ENCODE results near the gene GIMAP1.

Gene GIMAP1

DNA sequence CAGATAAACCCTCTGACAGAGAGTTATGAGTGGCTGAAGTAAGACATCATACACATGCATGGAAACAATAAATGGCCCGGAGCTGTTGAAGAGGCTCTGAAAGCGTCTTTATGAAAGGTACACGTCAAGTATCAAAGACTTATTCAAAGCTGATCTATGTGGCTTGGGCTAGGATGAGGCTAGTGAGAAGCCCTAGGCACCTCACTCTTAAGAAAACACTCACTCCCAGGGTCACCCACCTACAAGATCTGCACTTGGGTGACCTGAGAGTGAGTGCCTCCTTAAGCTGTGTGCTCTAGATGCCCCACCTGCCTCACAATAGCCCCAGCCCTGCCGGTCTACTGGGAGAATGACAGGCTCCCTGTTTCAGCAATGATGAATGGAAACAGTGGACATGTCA lies 1.1 kb upstream of the GIMAP1 start:
- Mint-ChIP-seq H3K36me3 (ENCODE audit: low read depth) (peaks cover 32% of the 10 kb centered on the region), H3K27me3 (no peaks in the 10 kb centered on the region), H3K4me1 (peaks cover 56% of the 10 kb centered on the region), H3K27ac (peak overlapping the region; percentile 90), H3K9me3 (peaks cover 14% of the 10 kb centered on the region), H3K4me3 (peak overlapping the region; percentile 95)
- DNase-seq (peak; percentile 25), ATAC-seq (peak; percentile 51)

GRCh38 chr7:150715738-150716137 lies 675 bp upstream of the GIMAP1 start:
- DNase-seq (no peak), ATAC-seq (no peak)
- H3K4me3 Mint-ChIP-seq: peak overlapping the region; percentile 95
- H3K27ac Mint-ChIP-seq: peak overlapping the region; percentile 90
- H3K27me3 Mint-ChIP-seq: no peaks in the 10 kb centered on the region
- peaks cover 34% of the 10 kb centered on the region for H3K36me3 Mint-ChIP-seq (ENCODE audit: low read depth)
- H3K4me1 Mint-ChIP-seq: peaks cover 57% of the 10 kb centered on the region
- H3K9me3 Mint-ChIP-seq: peaks cover 14% of the 10 kb centered on the region

- DNase-seq (no peak), ATAC-seq (no peak)
- H3K4me1 Mint-ChIP-seq: peaks cover 68% of the 10 kb centered on the region
- peaks cover 45% of the 10 kb centered on the region for H3K36me3 Mint-ChIP-seq (ENCODE audit: low read depth)
- peaks cover 14% of the 10 kb centered on the region for H3K9me3 Mint-ChIP-seq
- H3K27ac Mint-ChIP-seq: peak overlapping the region; percentile 90
- no peaks in the 10 kb centered on the region for H3K27me3 Mint-ChIP-seq
- peak overlapping the region; percentile 95 for H3K4me3 Mint-ChIP-seq
These were observed 526 bp downstream of the GIMAP1 start for GRCh38 chr7:150716939-150717338.

GRCh38 chr7:150717814-150718420 lies 1.5 kb downstream of the GIMAP1 start:
- peaks cover 7% of the 10 kb centered on the region for H3K9me3 Mint-ChIP-seq
- H3K36me3 Mint-ChIP-seq (ENCODE audit: low read depth): peaks cover 50% of the 10 kb centered on the region
- peak overlapping the region; percentile 95 for H3K4me3 Mint-ChIP-seq
- ATAC-seq: no peak
- peak overlapping the region; percentile 90 for H3K27ac Mint-ChIP-seq
- DNase-seq: no peak
- H3K27me3 Mint-ChIP-seq: no peaks in the 10 kb centered on the region
- H3K4me1 Mint-ChIP-seq: peaks cover 78% of the 10 kb centered on the region

DNA sequence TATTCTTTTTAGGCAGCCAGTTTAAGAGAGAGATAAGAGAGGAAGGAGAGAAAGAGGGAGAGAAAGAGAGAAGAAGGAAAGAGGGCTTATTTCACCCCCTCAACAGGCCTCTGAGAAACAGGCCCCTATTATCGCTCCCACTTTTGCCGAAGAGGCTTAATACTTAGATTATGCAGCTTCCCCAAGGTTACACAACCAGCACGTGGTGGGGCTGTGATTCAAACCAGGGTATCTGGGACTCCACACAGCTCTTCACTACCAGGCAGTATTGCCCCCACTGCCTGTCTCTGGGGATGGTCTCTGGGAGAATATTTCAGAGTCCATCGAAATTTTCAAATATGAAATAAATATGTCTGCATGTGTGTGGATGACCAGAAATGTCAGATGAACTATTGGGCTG lies 3.0 kb downstream of the GIMAP1 start:
- Mint-ChIP-seq H3K36me3 (ENCODE audit: low read depth) (peaks cover 53% of the 10 kb centered on the region), H3K27ac (peak overlapping the region; percentile 90), H3K4me3 (peak overlapping the region; percentile 95), H3K27me3 (no peaks in the 10 kb centered on the region), H3K4me1 (peaks cover 85% of the 10 kb centered on the region), H3K9me3 (no peaks in the 10 kb centered on the region)
- ATAC-seq: no peak
- no peak for DNase-seq

DNA sequence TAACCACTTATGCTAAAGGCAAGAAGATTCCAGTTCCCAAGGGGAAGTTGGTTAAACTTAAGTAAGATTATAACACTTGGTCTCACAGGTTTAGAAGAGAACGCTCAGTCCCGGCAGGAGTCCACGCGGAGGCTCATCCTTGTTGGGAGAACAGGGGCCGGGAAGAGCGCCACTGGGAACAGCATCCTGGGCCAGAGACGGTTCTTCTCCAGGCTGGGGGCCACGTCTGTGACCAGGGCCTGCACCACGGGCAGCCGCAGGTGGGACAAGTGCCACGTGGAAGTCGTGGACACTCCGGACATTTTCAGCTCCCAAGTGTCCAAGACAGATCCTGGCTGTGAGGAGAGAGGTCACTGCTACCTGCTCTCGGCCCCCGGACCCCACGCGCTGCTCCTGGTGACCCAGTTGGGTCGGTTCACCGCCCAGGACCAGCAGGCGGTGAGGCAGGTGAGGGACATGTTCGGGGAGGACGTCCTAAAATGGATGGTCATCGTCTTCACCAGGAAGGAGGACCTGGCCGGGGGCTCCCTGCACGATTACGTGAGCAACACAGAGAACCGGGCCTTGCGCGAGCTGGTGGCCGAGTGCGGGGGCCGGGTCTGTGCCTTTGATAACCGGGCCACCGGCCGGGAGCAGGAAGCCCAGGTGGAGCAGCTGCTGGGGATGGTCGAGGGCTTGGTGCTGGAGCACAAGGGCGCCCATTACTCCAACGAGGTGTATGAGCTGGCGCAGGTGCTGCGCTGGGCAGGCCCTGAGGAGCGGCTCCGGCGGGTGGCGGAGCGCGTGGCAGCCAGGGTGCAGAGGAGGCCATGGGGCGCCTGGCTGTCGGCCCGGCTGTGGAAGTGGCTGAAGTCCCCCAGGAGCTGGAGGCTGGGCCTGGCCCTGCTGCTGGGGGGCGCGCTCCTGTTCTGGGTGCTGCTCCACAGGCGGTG lies 3.8 kb downstream of the GIMAP1 start:
- Mint-ChIP-seq H3K4me1 (peaks cover 78% of the 10 kb centered on the region), H3K27ac (peak overlapping the region; percentile 90), H3K27me3 (no peaks in the 10 kb centered on the region), H3K36me3 (ENCODE audit: low read depth) (peaks cover 59% of the 10 kb centered on the region), H3K9me3 (no peaks in the 10 kb centered on the region), H3K4me3 (peak overlapping the region; percentile 31)
- DNase-seq (no peak), ATAC-seq (no peak)

DNA sequence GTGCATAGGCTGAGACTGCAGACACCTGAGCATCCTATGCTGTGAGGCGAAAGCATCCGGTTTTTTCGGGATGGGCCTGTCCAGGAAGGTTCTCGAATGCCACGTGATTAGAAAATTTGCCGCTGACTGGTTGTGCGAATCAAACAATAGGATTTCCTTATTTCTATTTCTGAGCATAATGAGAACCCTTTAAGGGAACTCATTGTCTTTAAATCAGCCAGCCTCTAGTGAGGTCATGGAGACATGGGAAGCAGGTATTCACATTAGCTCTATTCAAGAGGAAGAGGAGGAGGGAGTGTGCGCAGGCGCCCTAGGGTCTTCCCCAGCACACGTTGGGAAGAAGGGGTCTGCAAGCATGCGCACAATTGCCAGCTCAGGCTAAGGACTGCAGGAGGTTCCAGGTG lies 5.6 kb downstream of the GIMAP1 start:
- peaks cover 13% of the 10 kb centered on the region for H3K9me3 Mint-ChIP-seq
- H3K27me3 Mint-ChIP-seq: no peaks in the 10 kb centered on the region
- H3K4me3 Mint-ChIP-seq: peak overlapping the region; percentile 20
- ATAC-seq (no peak), DNase-seq (no peak)
- peaks cover 76% of the 10 kb centered on the region for H3K36me3 Mint-ChIP-seq (ENCODE audit: low read depth)
- peaks cover 72% of the 10 kb centered on the region for H3K4me1 Mint-ChIP-seq
- peak overlapping the region; percentile 53 for H3K27ac Mint-ChIP-seq

- DNase-seq (no peak), ATAC-seq (no peak)
- H3K27ac Mint-ChIP-seq: peak overlapping the region; percentile 50
- peaks cover 18% of the 10 kb centered on the region for H3K9me3 Mint-ChIP-seq
- peaks cover 69% of the 10 kb centered on the region for H3K4me1 Mint-ChIP-seq
- peak overlapping the region; percentile 22 for H3K4me3 Mint-ChIP-seq
- H3K36me3 Mint-ChIP-seq (ENCODE audit: low read depth): peaks cover 79% of the 10 kb centered on the region
- no peaks in the 10 kb centered on the region for H3K27me3 Mint-ChIP-seq
These were observed 6.1 kb downstream of the GIMAP1 start for GRCh38 chr7:150722431-150722931.

DNA sequence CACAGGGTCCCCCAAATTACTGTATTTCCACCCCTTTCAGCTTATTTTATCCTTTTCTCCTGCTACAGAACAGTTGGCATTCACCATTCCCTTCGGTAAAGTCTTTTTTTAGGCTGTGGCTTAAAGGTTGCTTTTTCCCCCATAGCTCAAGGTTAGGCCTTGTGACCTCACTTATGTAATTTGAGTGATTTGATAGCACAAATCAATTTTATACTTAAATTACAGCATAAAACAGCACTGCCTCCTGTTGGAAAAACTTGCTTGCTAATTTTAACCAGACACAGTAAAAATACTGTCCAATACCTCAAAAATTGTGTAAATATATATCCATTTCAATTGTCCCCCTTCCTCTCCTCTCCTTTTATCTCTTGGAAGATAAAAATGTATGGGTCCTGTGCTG lies 7.1 kb downstream of the GIMAP1 start:
- DNase-seq (no peak), ATAC-seq (no peak)
- Mint-ChIP-seq H3K9me3 (peaks cover 28% of the 10 kb centered on the region), H3K4me3 (no peak overlapping the region), H3K36me3 (ENCODE audit: low read depth) (peaks cover 89% of the 10 kb centered on the region), H3K4me1 (peaks cover 64% of the 10 kb centered on the region), H3K27ac (no peak overlapping the region), H3K27me3 (no peaks in the 10 kb centered on the region)

DNA sequence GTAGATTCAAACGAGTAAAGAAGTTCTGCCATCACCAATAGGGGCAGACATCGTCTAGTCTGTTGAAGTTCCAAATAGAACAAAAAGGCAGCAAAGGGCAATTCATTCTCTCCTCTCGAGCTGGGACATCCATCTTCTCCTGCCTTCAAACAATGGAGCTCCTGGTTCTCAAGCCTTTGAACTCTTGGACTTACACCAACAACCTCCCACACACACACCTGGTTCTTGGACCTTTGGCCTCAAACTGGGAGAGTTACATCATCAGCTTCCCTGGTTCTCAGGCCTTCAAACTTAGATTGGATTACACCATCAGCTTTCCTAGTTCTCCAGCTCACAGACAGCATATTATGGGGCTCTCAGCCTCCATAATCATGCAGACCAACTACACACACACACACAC lies 11.0 kb downstream of the GIMAP1 start:
- Mint-ChIP-seq H3K27me3 (no peaks in the 10 kb centered on the region), H3K4me3 (no peak overlapping the region), H3K4me1 (peaks cover 56% of the 10 kb centered on the region), H3K27ac (no peak overlapping the region), H3K36me3 (ENCODE audit: low read depth) (peaks cover 61% of the 10 kb centered on the region), H3K9me3 (peaks cover 34% of the 10 kb centered on the region)
- ATAC-seq (no peak), DNase-seq (no peak)

GRCh38 chr7:150728011-150728410 lies 11.6 kb downstream of the GIMAP1 start:
- no peak overlapping the region for H3K4me3 Mint-ChIP-seq
- H3K27ac Mint-ChIP-seq: peak overlapping the region; percentile 10
- peaks cover 56% of the 10 kb centered on the region for H3K4me1 Mint-ChIP-seq
- H3K9me3 Mint-ChIP-seq: peaks cover 34% of the 10 kb centered on the region
- no peak for DNase-seq
- no peaks in the 10 kb centered on the region for H3K27me3 Mint-ChIP-seq
- ATAC-seq: no peak
- peaks cover 56% of the 10 kb centered on the region for H3K36me3 Mint-ChIP-seq (ENCODE audit: low read depth)

GRCh38 chr7:150728609-150729008 lies 12.2 kb downstream of the GIMAP1 start:
- DNase-seq: no peak
- Mint-ChIP-seq H3K9me3 (peaks cover 34% of the 10 kb centered on the region), H3K4me1 (peaks cover 56% of the 10 kb centered on the region), H3K4me3 (no peak overlapping the region), H3K27ac (no peak overlapping the region), H3K27me3 (no peaks in the 10 kb centered on the region), H3K36me3 (ENCODE audit: low read depth) (peaks cover 50% of the 10 kb centered on the region)
- no peak for ATAC-seq

GRCh38 chr7:150731916-150732315 lies 15.5 kb downstream of the GIMAP1 start:
- H3K36me3 Mint-ChIP-seq (ENCODE audit: low read depth): peaks cover 20% of the 10 kb centered on the region
- H3K4me3 Mint-ChIP-seq: peak overlapping the region; percentile 75
- no peaks in the 10 kb centered on the region for H3K27me3 Mint-ChIP-seq
- H3K27ac Mint-ChIP-seq: peak overlapping the region; percentile 94
- peaks cover 22% of the 10 kb centered on the region for H3K9me3 Mint-ChIP-seq
- H3K4me1 Mint-ChIP-seq: peaks cover 78% of the 10 kb centered on the region
- ATAC-seq (peak; percentile 47), DNase-seq (no peak)

DNA sequence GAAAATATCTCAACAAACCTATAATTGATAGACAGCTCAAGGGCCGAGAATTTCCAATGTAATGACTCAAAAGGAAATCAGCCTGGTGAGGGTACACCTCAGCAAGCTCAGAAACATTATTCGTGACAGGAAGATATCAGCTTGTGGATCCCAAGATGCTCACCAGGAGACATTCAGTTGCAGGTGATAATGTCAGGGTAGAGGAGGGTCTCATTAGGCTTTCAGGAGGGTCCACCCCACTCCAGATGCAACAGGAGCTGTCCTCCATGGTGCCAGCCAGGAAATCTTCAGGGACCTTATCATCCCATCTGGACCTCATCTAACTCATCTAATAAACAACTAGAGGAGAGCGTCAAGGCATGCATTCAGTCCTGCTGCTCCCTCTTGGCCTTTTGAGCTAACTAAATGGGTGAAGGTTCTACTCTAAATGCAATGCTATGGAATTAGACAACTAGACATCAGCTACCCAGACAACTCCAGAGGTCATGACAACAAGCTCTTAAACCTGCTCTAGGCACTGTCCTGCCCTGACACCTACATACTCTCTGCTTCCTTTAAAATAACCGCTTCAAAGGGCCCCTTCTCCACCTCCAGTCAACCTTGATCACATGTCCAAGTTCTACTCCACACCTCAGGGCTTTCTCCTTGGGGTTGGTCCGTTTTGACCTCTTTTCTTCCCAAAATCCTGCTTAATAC lies 16.5 kb downstream of the GIMAP1 start:
- Mint-ChIP-seq H3K27me3 (no peaks in the 10 kb centered on the region), H3K4me3 (peak overlapping the region; percentile 75), H3K4me1 (peaks cover 77% of the 10 kb centered on the region), H3K27ac (peak overlapping the region; percentile 94), H3K36me3 (ENCODE audit: low read depth) (peaks cover 12% of the 10 kb centered on the region), H3K9me3 (peaks cover 11% of the 10 kb centered on the region)
- peak; percentile 34 for ATAC-seq
- no peak for DNase-seq
